Mesenchymal stem cell (in vitro differentiated cells and primary cell): ENCODE data around the gene CFAP58.

Source experiments
- DNase-seq: peaks from one replicate; pipeline ENCODE4 v3.0.0-alpha.2; 2013
- H2AFZ ChIP-seq: one replicate; pipeline ENCODE4 v1.6.1; 2013; ENCODE audit warnings: low read depth, mild to moderate bottlenecking, control low read depth, inconsistent platforms, low read length, moderate library complexity
- H2AK5ac ChIP-seq: 2 replicates; pipeline ENCODE4 v1.6.1; 2013; ENCODE audit warnings: low read length, moderate library complexity, mild to moderate bottlenecking, inconsistent platforms; ENCODE audit not compliant: severe bottlenecking
- H2BK120ac ChIP-seq: one replicate; pipeline ENCODE4 v1.6.1; 2013; ENCODE audit warnings: low read depth, mild to moderate bottlenecking, inconsistent platforms, low read length, moderate library complexity
- H2BK12ac ChIP-seq, 2 experiments: one replicate each; pipeline ENCODE4 v1.6.1; 2013; ENCODE audit warnings: inconsistent platforms in 2 of 2, low read length in 2 of 2, mild to moderate bottlenecking in 2 of 2, moderate library complexity in 2 of 2, control low read depth in 1 of 2
- H2BK15ac ChIP-seq: one replicate; pipeline ENCODE4 v1.6.1; 2013; ENCODE audit warnings: mild to moderate bottlenecking, low read depth, inconsistent platforms; ENCODE audit not compliant: poor library complexity, severe bottlenecking
- H2BK5ac ChIP-seq: 2 replicates; pipeline ENCODE4 v1.6.1; 2013; ENCODE audit warnings: low read depth, mild to moderate bottlenecking, low read length, control low read depth, inconsistent platforms; ENCODE audit not compliant: poor library complexity, severe bottlenecking
- H3K14ac ChIP-seq, 2 experiments: one replicate each; pipeline ENCODE4 v1.6.1; 2013; ENCODE audit warnings: inconsistent platforms in 2 of 2, low read length in 2 of 2, control low read depth in 1 of 2, mild to moderate bottlenecking in 1 of 2, moderate library complexity in 1 of 2
- H3K18ac ChIP-seq, 2 experiments: one replicate each; pipeline ENCODE4 v1.6.1; 2013; ENCODE audit warnings: inconsistent platforms in 2 of 2, low read length in 2 of 2, control low read depth in 1 of 2, low read depth in 1 of 2, mild to moderate bottlenecking in 1 of 2
- H3K23ac ChIP-seq, 2 experiments: one replicate each; pipeline ENCODE4 v1.6.1; 2013; ENCODE audit warnings: inconsistent platforms in 2 of 2, low read length in 2 of 2, mild to moderate bottlenecking in 2 of 2, moderate library complexity in 2 of 2, control low read depth in 1 of 2
- H3K27ac ChIP-seq: 2 replicates; pipeline ENCODE4 v1.5.1; 2013; ENCODE audit warnings: mild to moderate bottlenecking, moderate library complexity, low read length, control low read depth, inconsistent platforms; ENCODE audit not compliant: poor library complexity, severe bottlenecking
- H3K27me3 ChIP-seq, 2 experiments: 2 replicates each; pipeline versions ENCODE4 v1.6.1 to v1.7.0; 2013; ENCODE audit warnings: low read length in 2 of 2, mild to moderate bottlenecking in 2 of 2, moderate library complexity in 2 of 2, control low read depth in 1 of 2, inconsistent platforms in 1 of 2; ENCODE audit not compliant: control insufficient read depth in 1 of 2, insufficient read depth in 1 of 2
- H3K36me3 ChIP-seq, 2 experiments: 2 replicates each; pipeline versions ENCODE4 v1.6.1 to v1.7.0; 2013; ENCODE audit warnings: low read length in 2 of 2, control low read depth in 1 of 2, inconsistent platforms in 1 of 2, low read depth in 1 of 2, mild to moderate bottlenecking in 1 of 2; ENCODE audit not compliant: insufficient read depth in 2 of 2, control insufficient read depth in 1 of 2
- H3K4ac ChIP-seq, 2 experiments: one replicate each; pipeline ENCODE4 v1.6.1; 2013; ENCODE audit warnings: inconsistent platforms in 2 of 2, low read length in 2 of 2, mild to moderate bottlenecking in 2 of 2, moderate library complexity in 2 of 2, control low read depth in 1 of 2, low read depth in 1 of 2
- H3K4me1 ChIP-seq: 2 replicates; pipeline ENCODE4 v1.6.1; 2013; ENCODE audit warnings: low read depth, low read length, control low read depth; ENCODE audit not compliant: control insufficient read depth, insufficient read depth
- H3K4me2 ChIP-seq: 2 replicates; pipeline ENCODE4 v1.6.1; 2013; ENCODE audit warnings: low read length, mild to moderate bottlenecking, inconsistent platforms; ENCODE audit not compliant: poor library complexity, severe bottlenecking
- H3K4me3 ChIP-seq, 2 experiments: 2 replicates each; pipeline versions ENCODE4 v1.5.1 to v1.7.0; 2013; ENCODE audit warnings: low read length in 2 of 2, mild to moderate bottlenecking in 2 of 2, control low read depth in 1 of 2, low read depth in 1 of 2; ENCODE audit not compliant: insufficient read depth in 1 of 2
- H3K79me1 ChIP-seq: replicated peaks from 2 replicates; pipeline ENCODE4 v1.6.1; 2013; ENCODE audit warnings: mild to moderate bottlenecking, control low read depth, low read length, inconsistent platforms; ENCODE audit not compliant: poor library complexity, severe bottlenecking
- H3K9ac ChIP-seq: 2 replicates; pipeline ENCODE4 v1.7.0; 2013; ENCODE audit warnings: mild to moderate bottlenecking, low read length, moderate library complexity
- H3K9me3 ChIP-seq: 2 replicates; pipeline ENCODE4 v1.7.0; 2013; ENCODE audit warnings: mild to moderate bottlenecking, low read length; ENCODE audit not compliant: control insufficient read depth
- H4K8ac ChIP-seq: one replicate; pipeline ENCODE4 v1.6.1; 2013; ENCODE audit warnings: inconsistent platforms, mild to moderate bottlenecking, low read length, moderate library complexity
- H4K91ac ChIP-seq: one replicate; pipeline ENCODE4 v1.6.1; 2013; ENCODE audit warnings: mild to moderate bottlenecking, low read length, inconsistent platforms
- WGBS: methylation state at CpG from one replicate; pipeline ENCODE4 v1.1.7; 2013; ENCODE audit warnings: mixed read lengths; 5-methylcytosine and 5-hydroxymethylcytosine counted together

Gene CFAP58

DNA sequence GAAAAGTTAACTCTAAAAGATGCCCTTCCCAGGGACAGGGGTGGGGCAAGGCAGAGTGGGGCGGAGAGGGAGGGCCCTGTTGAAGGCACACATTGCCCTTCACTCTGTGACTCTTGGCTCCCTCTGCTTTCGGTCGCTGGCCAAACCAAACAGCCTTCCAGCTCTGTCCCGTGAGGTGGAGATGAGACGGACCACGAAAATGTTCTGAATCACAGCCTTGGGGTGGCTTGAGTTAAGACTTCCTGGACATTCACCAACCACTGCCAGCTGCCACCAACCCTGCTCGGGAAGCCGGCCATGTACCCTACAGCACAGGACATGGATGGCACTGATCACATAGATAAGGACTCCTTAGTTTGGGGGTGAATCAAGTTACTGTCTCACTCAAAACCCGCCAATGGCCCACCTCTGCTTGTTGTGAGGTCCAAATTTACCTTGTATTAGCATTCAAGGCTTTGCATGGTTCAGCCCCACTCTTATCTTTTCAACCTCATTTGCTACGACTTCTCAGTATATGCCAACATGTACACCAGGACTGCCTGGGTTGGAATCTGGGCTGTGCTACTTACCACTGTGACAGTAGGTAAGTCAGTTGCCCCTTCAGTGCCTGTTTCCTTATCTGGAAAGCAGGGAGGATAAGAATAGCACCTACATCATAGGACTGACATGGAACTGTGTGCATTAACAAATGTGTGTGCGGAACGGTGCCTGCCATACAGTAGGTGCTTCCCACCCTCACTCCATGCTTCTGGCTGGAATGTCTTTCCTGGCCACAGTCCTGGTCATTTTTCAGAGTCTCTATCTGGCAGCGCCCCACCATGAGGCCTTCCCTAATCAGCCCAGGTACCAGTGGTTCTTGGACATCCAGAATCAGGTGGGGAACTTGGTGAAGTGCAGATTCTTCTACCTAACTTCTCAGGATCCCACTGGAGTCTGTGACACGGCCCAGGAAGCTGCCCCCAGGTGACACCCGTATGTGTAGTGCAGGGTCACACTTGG is 43.4 kb upstream of the CFAP58 start:
- Histone ChIP-seq H3K23ac (peak overlapping the region in 1 of 2 experiments; percentile 36), H4K8ac (peak overlapping the region; percentile 24), H3K27ac (no peak overlapping the region), H3K9me3 (no peaks in the 10 kb centered on the region), H2AFZ (no peak overlapping the region), H3K4me1 (peaks cover 7% of the 10 kb centered on the region), H3K36me3 (peaks cover 49 to 73% of the 10 kb centered on the region in 2 experiments), H2BK120ac (no peak overlapping the region), H3K18ac (peak overlapping the region in 1 of 2 experiments; percentile 25), H2AK5ac (no peak overlapping the region), H3K79me1 (peaks cover 34% of the 10 kb centered on the region), H3K27me3 (no peaks in the 10 kb centered on the region), H2BK15ac (no peak overlapping the region), H4K91ac (no peak overlapping the region), H2BK5ac (no peak overlapping the region), H3K9ac (peak overlapping the region; percentile 61), H3K4me3 (peak overlapping the region in 1 of 2 experiments; percentile 1), H3K4me2 (no peak overlapping the region), H3K4ac (no peak overlapping the region), H3K14ac (peak overlapping the region in 1 of 2 experiments; percentile 49), H2BK12ac (no peak overlapping the region)
- DNase-seq, result peak; percentile 60
- 80% methylated on average over 15 of the region's 15 CpGs for whole genome bisulfite sequencing

DNA sequence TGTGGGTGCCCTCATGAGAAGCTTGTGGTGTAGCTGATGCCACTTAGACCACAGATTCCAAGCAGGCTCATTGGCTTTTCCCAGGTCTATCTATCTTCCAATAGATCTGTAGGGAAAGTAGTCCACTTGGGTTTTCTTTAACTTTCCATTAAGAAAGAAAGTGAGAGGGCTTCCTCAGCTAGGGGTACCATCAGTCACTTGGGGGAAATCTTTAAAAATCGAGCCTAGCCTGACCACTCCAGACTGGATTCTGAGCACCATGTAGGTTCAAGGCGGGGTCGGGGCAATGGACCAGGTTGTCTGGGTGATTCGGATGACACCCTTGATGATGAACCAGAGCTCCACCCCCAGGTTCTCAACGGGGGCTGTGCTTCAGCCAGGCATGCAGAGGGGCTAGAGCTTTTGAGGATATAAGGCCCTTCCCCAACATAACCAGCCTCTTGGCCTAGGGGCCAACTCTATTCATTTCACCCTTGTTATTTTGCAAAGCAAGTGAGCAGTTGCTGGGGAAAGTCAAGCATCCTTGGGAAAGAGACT is 42.4 kb upstream of the CFAP58 start:
- Histone ChIP-seq H3K9me3 (no peaks in the 10 kb centered on the region), H3K23ac (no peak overlapping the region), H3K18ac (no peak overlapping the region), H3K14ac (no peak overlapping the region), H3K79me1 (peaks cover 38% of the 10 kb centered on the region), H2BK15ac (no peak overlapping the region), H3K9ac (no peak overlapping the region), H2AFZ (no peak overlapping the region), H4K8ac (peak overlapping the region; percentile 42), H2BK5ac (no peak overlapping the region), H3K4me2 (no peak overlapping the region), H4K91ac (no peak overlapping the region), H2BK120ac (no peak overlapping the region), H3K4me1 (peaks cover 3% of the 10 kb centered on the region), H3K36me3 (peaks cover 58 to 83% of the 10 kb centered on the region in 2 experiments), H3K4ac (no peak overlapping the region), H2BK12ac (no peak overlapping the region), H3K4me3 (no peak overlapping the region), H2AK5ac (no peak overlapping the region), H3K27me3 (no peaks in the 10 kb centered on the region), H3K27ac (no peak overlapping the region)
- no peak for DNase-seq
- WGBS, result 98% methylated on average over 4 of the region's 5 CpGs

DNA sequence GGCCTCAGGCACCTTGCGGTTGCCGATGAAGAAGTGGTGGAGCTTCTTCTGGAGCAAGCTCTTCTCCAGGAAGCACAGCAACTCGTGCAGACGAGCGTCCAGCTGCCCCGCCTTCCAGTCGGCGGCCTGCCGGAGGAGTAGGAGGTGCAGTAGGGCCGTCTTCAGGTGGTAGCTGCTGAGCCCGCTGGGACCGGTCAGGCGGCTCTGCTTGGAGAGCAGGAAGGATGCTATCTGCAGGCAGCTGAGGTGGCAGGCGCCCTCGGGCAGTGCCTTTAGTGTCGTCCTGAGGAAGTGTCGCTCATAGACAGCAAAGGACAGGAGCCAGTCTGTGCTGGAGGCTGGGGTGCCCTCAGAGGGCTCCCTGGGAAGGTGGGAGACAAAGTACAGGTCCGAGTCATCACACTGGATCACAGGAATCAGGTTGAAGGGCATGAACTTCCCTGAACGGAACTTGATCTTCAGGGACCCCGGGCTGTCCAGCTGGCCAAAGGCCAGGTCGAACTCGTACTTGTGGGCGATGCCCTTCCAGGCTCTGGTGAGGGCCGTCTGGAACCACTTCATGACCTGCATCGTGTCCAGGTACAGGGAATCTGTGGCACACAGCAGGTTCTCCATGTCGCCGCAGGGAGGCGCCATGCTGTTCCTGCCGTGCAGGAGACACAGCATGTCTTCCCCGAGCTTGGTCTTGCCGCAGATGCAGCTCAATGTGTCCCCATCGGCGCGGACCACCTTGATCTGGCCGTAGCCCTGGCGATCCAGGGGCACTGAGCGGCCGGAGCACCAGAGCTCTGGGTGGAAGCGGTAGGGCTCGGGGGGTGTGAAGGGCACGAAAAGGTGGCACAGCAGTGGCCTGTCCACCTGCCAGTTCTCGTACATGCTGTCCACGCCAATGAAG is 38.8 kb upstream of the CFAP58 start:
- H2BK120ac ChIP-seq, result no peak overlapping the region
- H2BK12ac ChIP-seq, result no peak overlapping the region
- no peak overlapping the region for H3K4ac ChIP-seq
- no peaks in the 10 kb centered on the region for H3K27me3 ChIP-seq
- 97% methylated on average over 43 of the region's 43 CpGs for WGBS
- no peaks in the 10 kb centered on the region for H3K9me3 ChIP-seq
- H3K23ac ChIP-seq, result no peak overlapping the region
- H3K9ac ChIP-seq, result no peak overlapping the region
- no peak overlapping the region for H2BK15ac ChIP-seq
- H4K8ac ChIP-seq, result no peak overlapping the region
- H3K4me2 ChIP-seq, result no peak overlapping the region
- no peak overlapping the region for H2AK5ac ChIP-seq
- H3K36me3 ChIP-seq, result peaks cover 61 to 69% of the 10 kb centered on the region in 2 experiments
- no peak overlapping the region for H3K14ac ChIP-seq
- no peak overlapping the region for H2BK5ac ChIP-seq
- peaks cover 49% of the 10 kb centered on the region for H3K79me1 ChIP-seq
- no peak for DNase-seq
- no peak overlapping the region for H3K18ac ChIP-seq
- H4K91ac ChIP-seq, result no peak overlapping the region
- H3K4me3 ChIP-seq, result no peak overlapping the region
- H3K27ac ChIP-seq, result no peak overlapping the region
- peaks cover 22% of the 10 kb centered on the region for H3K4me1 ChIP-seq
- H2AFZ ChIP-seq, result no peak overlapping the region
